GM19372 (cell line): Measurements from ENCODE around the gene HDAC9.

ENCODE experiments used
- ATAC-seq: cut with Tn5 transposase; IDR thresholded peaks from one replicate; pipeline ENCODE4 v1.9.1; 2021; ENCODE audit warnings: mild to moderate bottlenecking, low read depth, moderate library complexity; ENCODE audit not compliant: unreplicated experiment

Gene HDAC9

DNA sequence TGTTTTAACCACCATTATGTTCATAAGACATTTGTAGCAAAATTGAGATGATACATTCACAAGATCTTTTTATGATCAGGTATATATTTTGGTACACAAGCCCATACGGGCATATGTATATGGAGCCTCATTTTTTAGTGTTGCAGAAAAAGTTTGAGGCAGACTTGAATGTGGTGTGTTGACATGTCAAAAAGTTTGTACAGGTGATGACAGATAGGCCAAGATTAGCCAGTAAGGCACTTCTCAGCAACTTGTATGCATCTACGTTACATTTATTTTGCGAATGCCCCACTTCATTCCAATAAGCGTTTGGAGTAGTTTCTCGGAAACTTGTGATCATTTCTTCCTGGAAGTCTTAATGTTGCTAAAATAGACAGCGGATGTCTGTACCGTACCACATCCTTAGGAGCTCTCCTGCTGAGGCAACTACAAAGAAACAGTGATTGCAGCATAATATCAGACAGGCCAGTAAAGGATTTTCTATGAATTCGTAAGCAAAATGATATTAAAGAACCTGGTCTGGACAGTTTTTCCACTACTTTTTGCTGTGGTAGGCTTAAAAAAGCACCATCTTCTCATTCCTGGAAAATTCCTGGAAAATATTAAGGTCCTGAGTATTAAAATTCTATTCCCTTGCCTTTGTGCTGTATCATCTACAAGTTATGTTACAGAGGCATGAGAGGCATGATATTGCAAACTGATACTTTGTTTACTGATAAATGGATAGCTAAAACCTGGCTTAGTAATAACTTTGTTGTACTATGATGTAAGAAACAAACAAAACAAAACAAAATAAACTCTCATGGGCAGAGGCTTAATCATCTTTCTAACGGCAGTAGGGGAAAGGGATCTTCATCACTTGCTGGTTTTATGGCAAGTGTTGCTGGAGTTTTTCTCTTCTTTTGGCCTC, 153.6 kb downstream of the HDAC9 start:
- no peak for ATAC-seq

DNA sequence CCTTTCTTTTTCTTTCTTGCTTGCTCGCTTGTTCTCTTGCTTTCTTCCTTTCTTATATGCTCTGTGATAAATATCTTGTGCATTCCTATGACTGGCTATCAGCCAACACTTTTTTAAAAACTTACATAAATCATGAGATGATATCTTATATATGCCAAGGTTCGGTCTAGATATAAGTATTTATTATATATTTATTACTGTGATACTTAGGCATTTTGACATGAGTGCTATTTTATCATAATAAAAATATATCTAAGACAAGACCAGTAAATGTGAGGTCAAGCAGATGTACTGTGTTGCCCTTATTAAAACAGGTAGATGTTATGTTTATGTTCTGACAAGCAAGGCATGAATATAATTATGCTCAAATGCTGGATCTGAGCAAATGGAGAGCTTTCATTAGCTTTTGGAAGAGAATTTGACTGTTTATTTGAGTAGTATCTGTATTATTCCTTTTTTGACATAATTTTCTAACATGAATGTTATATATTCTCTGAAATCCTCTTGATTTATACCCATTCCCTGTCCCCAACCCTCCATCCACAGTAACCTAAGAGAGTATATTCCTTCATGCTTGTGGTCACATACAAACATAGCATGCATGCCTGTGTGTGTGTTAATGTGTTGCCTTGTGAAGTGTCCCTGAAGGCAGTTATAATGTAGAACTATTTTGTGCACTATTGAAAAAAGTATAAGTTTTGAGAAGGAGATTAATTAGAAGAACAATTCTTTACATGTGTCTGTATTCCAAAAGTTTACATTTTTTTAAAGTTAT, 158.0 kb downstream of the HDAC9 start:
- no peak for ATAC-seq

DNA sequence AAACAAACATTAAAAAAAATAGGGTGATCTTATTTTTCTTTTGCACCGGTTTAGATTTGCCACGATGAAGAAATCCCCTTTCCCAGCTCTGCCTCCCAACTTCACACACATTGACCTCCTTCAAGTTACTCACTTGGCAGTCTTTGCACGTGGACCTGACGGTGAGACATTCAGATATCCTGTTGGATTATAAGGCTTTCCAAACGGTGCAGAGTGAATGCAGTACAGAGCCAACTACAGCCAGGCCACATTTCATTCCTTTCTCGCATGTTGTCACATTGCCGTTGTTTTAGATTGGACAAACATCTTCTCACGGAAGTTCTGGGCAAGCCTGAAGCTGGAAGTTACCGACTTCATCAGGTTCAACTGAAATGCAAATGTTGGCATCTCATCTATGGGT, 159.2 kb downstream of the HDAC9 start:
- ATAC-seq: no peak

DNA sequence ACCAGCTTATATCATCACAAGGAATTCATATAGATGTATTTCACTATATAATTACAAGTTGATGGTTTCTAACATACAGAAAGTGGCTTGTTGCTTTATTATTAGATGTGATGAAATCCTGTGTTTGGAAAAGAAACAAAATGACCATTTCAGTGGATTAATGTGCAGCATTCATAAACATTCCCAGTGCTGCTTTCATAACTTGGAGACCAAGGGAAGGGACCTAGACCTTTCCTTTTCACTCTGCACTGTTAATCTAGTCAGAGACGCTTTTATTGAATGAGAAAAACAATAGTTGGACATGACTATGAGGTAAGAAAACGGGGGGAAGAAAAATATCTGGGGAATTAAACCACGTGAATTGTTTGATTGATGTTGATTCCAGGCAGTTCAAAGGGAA, 160.0 kb downstream of the HDAC9 start:
- ATAC-seq: no peak

DNA sequence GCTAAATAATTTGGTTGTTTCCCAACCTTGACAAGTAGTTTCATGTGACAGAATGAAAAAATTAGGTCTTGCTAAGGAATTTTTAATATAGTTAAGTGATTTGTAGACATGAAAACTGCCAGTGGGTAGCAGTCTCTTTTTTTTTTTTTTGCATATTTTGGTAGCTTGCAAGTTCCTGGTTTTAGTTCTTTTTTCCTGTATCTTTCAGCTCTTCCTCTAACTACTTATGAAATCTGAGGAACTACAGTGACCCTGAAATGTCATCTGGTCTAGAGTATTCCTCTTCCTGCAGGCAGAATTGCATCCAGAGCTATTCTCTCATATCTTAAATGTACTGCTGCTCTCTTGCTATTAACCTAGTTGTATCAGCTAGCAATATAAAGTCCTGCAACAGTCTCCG, 160.4 kb downstream of the HDAC9 start:
- no peak for ATAC-seq

DNA sequence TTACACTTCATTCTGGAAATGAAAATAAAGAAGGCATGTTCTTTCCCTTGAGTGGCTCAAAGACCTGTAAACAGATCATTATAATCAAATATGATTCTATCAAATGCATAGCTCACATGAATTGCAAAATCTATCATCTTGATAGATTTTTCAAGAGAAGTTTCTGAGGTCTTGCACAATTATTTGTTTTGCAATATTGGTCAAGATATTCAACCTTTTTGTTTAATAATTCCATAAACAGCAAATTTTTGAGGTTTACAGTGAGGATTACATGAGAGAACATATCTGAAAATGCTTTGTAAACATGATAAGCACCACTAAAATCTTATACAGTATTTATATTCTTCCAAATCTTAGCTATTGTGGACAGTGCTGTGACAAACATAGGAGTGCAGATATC, 160.8 kb downstream of the HDAC9 start:
- ATAC-seq: no peak

DNA sequence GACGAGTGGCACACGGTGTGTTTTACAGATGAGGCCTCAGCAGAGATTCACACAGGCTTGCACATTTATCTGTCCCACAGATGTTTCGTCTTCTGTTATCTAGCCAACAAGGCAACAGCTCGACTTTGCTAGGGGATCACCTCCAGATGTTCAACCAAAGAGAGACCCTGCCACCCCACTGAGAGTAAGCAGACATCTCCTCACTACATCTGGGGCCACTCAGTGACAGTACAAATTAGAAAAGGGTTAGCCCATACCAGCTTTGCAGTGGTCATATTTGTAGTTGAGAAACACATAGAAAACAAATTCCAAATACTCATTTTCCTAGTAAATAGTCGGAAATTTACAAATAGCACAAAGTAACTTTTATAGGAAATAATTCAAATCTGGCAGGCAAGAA, 164.2 kb downstream of the HDAC9 start:
- no peak for ATAC-seq

DNA sequence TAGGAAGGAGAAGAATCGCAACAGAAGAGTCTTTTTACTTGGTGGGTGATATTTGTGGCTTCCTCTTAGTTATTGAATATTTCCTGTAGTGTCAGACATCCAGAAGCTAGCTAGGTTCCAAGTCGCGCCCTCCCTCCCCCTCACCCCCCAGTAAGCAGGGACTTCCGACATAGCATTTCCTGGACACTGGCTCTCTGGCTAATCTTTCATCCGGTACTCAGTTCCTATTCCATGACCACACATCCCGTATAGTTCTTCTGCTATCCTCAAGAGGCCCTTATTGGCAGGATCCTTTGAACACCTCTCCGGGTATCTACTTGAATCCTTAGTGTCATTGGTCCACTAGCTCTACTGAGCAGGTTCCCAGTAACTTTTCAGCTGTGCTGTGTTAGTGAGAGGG, 167.8 kb downstream of the HDAC9 start:
- ATAC-seq: no peak

DNA sequence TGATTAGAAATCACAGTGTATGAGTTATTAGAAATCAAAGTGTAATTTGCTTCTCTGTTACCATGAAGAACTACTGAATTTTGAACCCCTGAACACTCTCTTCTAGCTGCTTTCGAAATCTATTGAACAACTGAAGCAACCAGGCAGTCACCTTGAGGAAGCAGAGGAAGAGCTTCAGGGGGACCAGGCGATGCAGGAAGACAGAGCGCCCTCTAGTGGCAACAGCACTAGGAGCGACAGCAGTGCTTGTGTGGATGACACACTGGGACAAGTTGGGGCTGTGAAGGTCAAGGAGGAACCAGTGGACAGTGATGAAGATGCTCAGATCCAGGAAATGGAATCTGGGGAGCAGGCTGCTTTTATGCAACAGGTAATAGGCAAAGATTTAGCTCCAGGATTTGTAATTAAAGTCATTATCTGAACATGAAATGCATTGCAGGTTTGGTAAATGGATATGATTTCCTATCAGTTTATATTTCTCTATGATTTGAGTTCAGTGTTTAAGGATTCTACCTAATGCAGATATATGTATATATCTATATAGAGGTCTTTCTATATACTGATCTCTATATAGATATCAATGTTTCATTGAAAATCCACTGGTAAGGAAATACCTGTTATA, 170.7 kb downstream of the HDAC9 start:
- peak; percentile 100 for ATAC-seq

DNA sequence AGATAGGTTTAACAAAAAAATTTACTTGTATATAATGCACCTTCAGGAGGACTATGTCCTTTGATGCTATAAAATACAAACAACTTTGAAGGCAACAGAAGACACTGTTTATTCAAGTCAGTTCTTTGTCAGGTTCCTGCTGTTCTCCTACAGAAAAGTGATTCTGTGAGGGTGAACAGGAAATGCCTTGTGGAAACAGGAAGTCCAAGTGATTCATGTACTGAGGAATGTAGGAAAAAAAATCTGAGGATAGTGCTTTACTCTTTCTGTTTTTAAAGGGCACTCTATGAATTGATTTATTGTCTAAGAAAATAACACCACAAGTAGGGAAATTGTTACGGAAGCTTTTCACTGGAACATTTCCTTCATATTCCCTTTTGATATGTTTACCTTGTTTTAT, 171.9 kb downstream of the HDAC9 start:
- no peak for ATAC-seq

DNA sequence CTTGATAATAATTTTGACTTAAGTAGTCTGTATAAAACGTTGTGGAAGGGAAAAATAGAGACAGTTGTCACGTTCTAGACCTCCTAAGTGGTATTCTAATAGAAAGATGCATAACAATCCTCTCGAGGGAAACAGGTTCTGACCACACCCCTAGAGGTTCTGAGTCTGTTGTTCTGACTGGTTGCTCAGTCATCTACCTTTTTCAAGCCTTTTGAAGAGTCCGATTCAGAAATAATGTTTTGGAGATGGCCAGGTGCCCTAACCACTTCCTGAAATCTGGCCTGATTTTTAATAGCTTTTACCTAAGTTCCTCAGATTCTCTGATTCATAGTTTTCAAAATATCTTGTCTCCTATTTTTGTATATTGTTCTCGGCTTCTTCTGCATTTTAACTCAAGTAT, 175.6 kb downstream of the HDAC9 start:
- ATAC-seq: no peak

DNA sequence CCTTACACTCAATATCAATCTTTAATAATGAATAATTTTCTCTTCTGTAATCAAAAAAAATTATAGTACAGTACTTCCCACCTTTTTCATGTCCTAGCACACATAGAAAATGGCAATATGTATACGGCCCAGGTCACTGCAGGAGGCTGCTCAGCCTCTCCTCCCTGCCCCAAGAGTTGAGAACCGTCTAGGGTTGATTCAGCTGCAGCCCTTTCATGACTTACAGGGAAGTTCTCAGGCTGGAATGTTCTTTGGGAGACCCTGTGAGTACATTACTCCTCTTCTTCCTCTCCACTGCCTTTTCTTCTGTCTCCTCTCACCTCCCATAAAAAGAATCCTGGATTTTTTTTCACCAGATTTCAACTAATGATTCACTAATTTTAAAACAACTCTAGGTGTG, 180.0 kb downstream of the HDAC9 start:
- ATAC-seq: no peak

DNA sequence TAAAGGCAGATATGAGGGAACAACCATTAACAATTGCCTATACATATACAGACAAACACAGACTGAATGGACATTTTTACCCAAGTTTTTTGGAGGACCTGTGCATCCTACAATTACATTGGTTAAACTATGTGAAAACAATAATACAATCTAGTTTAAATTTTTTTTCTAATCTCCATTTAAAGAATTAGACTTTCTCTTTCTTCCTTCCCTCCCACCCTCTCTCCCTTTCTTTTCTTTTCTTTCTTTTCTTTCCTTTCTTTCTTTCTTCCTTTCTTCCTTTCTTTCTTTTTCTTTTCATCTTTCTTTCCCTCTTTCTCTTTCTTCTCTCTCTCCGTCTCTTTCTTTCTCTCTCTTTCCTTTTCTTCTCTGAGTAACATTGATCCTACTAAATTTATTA, 183.7 kb downstream of the HDAC9 start:
- no peak for ATAC-seq

DNA sequence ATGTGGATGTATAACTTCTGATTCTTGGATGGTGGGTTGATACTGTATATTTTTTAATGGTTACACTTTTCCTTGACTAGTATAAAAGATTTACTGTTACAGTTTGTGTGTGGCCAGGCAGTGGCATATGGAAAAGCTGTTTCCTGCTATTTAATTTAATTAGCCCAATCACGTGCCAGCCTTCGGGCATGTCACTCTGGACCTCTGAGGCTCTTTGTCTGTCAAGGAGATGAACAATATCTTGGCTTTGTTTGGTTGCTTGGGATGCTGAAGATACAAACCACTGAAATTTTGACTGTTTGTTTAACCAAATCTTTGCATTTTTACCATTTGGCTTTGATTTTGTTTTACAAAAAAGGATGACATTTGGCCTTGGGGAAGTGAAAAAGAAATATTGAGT, 185.0 kb downstream of the HDAC9 start:
- ATAC-seq: no peak

DNA sequence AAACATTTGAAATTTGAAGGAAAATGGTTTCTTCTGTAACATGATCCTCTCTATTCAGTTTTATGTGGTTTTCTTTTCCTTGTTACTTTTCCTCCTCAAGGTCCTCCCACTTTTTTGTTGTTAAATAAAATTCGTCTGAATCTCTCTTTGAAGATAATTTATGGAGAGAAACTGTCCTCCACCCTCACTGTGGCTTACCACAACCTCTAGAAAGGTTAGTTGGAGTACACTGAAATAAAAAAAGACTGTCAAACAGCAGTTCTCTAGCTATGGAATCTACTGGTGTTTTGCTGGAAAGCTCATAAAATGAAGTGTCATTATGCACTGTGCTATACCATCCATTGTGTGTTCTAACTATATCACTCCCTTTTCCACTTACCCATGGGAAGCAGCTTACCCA, 189.4 kb downstream of the HDAC9 start:
- no peak for ATAC-seq

DNA sequence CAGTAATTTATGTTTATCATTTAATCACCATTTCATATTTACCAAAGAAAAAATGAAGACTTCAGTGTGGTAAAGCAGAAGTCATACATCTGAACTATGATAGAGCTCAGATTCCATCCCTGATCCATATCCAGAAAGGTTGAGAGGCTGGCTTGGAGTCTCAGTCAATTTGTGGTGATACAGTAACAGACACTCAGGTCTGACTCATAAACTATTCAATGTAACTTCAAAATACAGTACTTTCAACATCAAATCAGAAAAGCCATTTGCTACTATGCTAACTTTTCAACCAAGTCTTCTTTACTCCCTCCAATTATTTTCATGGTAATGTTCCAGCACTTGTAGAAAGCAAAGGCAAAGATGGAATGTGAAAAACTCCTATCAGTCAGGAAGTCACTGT, 190.4 kb downstream of the HDAC9 start:
- ATAC-seq: no peak

DNA sequence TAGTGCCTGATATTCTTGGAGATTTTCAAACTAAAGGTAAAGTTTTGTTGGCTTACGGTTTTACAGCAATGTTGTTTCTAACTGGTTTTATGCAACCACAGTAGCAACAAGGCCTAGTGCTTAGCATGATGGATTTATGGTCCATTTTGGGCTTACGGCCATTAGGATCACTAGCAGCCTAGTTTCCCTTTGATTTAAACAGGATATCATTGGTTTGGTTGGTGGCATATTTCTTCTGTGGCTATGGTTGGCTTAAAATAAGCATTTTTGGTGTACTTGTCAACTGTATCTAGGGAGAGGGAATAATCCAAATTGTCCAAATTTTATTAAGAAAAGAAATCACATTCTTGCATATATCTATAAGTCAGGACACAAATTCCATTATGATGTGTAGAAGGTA, 194.0 kb downstream of the HDAC9 start:
- ATAC-seq: no peak

DNA sequence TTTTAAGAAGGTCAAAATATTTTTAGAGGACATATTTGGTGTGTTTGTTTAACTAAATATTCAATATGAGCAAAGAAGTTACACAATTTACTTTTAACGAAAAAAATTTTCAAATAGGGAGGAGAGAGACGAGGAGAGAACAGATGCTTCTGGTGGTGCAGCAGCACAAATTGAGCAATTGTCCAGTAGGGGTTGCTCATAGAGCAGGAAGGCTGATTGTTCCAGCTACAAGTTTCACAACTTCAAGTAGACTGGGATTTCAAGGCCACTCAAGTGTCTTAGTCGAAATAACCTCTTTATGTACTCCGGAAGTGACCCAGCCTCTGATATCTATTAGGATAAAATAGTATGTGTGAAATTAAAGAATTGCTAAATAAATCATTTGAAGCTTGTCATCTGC, 197.9 kb downstream of the HDAC9 start:
- no peak for ATAC-seq

DNA sequence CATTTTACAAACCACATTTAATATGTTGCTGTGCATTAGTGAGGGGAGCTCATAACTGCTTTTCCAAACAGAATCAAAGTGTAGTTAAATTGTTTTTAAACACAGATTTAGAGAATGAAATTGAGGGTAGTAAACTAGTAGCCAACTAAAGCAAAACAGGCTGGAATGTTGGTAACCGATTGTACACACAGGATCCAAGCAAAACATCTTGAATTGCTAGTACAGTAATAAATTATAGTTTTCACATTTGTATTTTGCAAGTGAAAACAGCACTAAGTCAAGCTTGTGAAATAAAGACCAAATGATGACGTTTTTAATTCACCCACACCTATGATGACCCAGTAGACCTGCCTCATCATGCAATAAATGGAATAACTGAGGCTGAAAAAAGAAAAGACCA, 198.3 kb downstream of the HDAC9 start:
- ATAC-seq: no peak

DNA sequence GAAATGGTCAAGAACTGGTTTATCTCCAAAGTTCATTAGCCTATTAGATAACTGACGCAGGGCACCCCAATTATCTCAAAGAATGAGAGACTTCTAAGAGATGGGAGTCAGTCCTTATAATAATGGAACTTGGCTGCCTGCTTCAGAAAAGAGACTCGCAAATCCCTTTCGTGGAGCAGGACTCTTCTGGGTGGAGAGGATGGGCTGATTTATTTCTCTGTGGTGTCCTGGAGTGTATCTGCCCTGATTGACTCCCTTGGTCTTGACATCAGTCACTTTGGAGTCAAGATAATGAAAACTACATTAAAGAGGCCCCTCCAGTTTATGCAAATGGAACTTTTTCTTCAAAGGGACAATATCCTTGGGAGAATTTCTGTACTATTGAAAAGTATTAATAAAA, 198.9 kb downstream of the HDAC9 start:
- no peak for ATAC-seq

DNA sequence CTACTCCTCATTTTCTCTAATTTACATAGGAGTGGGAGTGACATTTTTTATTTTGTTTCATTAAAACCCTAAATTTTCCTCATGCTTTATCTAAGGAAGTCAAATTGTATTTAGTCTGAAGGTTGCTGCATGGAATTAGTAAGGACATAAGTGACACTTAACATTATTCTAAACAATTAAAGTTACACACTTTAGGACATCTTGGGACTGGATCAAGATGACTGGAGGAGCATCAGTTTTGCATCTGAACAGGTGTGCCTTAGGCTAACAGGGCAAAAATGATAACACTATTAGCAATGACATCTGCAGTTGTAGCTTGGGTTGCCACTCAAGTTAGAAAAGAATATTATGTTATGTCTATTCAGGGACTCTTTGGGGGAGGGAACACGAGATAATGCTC, 199.4 kb downstream of the HDAC9 start:
- no peak for ATAC-seq
